HepG2 (cell line): ENCODE measurements around the gene MYL6. TPM values are rescaled to one million over a fixed set of nuclear protein-coding genes. Genes with fewer than 3 reads are reported as not detected.

Experiments used
- GABPA ChIP-seq, 2 experiments: IDR thresholded peaks; 2 replicates each; pipeline ENCODE4 v1.6.1; 2011 to 2016; ENCODE audit warnings: low read depth in 2 of 2, low read length in 1 of 2, missing biosample characterization in 1 of 2, missing genetic modification characterization in 1 of 2
- GABPB1 ChIP-seq: IDR thresholded peaks from 2 replicates; pipeline ENCODE4 v1.6.1; 2016; ENCODE audit warnings: mild to moderate bottlenecking, missing genetic modification reagents, moderate library complexity, missing compliant biosample characterization
- KDM1A ChIP-seq: IDR thresholded peaks from 2 replicates; pipeline ENCODE4 v1.6.1; 2016; ENCODE audit warnings: missing compliant biosample characterization
- POGZ ChIP-seq: sonication (generic); formaldehyde crosslinking; IDR thresholded peaks from 2 replicates; pipeline ENCODE4 v1.4.0; 2020; ENCODE audit warnings: mild to moderate bottlenecking, missing genetic modification reagents
- PPARG ChIP-seq: conservative IDR thresholded peaks from 2 replicates; pipeline ENCODE4 v1.6.1; 2016; ENCODE audit warnings: missing biosample characterization, missing genetic modification reagents
- SAP130 ChIP-seq: IDR thresholded peaks from 2 replicates; pipeline ENCODE4 v1.6.1; 2016; ENCODE audit warnings: low read depth
- TP53 ChIP-seq: sonication (generic); formaldehyde crosslinking; conservative IDR thresholded peaks from 2 replicates; pipeline ENCODE4 v1.4.0; 2020; ENCODE audit warnings: missing genetic modification reagents
- ZBTB38 ChIP-seq: sonication (generic); formaldehyde crosslinking; IDR thresholded peaks from 2 replicates; pipeline ENCODE4 v1.5.1; 2020; ENCODE audit warnings: mild to moderate bottlenecking, missing genetic modification reagents
- ZFP62 ChIP-seq: sonication (generic); formaldehyde crosslinking; IDR thresholded peaks from 2 replicates; pipeline ENCODE4 v1.4.0; 2020; ENCODE audit warnings: missing genetic modification reagents
- ZNF431 ChIP-seq: sonication (generic); formaldehyde crosslinking; IDR thresholded peaks from 2 replicates; pipeline ENCODE4 v1.9.0; 2022; ENCODE audit warnings: missing genetic modification reagents, low read depth, mild to moderate bottlenecking, borderline replicate concordance
- ZNF510 ChIP-seq: sonication (generic); formaldehyde crosslinking; IDR thresholded peaks from 2 replicates; pipeline ENCODE4 v1.4.0; 2020; ENCODE audit warnings: low read depth, mild to moderate bottlenecking, missing genetic modification reagents
- ZNF550 ChIP-seq: sonication (generic); formaldehyde crosslinking; IDR thresholded peaks from 2 replicates; pipeline ENCODE4 v1.4.0; 2020; ENCODE audit warnings: mild to moderate bottlenecking, missing genetic modification reagents, borderline replicate concordance
- ZNF703 ChIP-seq: sonication (generic); formaldehyde crosslinking; IDR thresholded peaks from 2 replicates; pipeline ENCODE4 v1.5.1; 2020; ENCODE audit warnings: missing genetic modification reagents, mild to moderate bottlenecking, moderate library complexity, borderline replicate concordance
- polyA plus RNA-seq, 8 experiments: library from polyadenylated mRNA; depleted of rRNA in 3 of 8; stranded (reverse) in 7 of 8; unstranded in 1 of 8; fragments of >200 nt; fragmentation: Illumina TruSeq in 4 of 8; extraction: Trizol in 4 of 8; gene quantifications; 2 replicates each; pipeline versions ENCODE4 v1.2.1 to v1.2.3, GENCODE V29; 2011 to 2016; ENCODE audit warnings: low read depth in 4 of 8, missing spikeins in 1 of 8, mixed read lengths in 1 of 8; ENCODE audit not compliant: insufficient read depth in 1 of 8
- total RNA-seq, 5 experiments: library from RNA; depleted of rRNA; stranded (reverse); fragments of >200 nt; fragmentation: Illumina TruSeq; extraction: Trizol; gene quantifications; 2 replicates each; pipeline ENCODE4 v1.2.3, GENCODE V29; 2016; ENCODE audit warnings: low read depth in 1 of 5
- TF ChIP-seq, protein P1 (sequence below): sonication (generic); formaldehyde crosslinking; IDR thresholded peaks from 2 replicates; pipeline ENCODE4 v1.4.0; 2020; ENCODE audit warnings: missing genetic modification reagents
- TF ChIP-seq, protein P2 (sequence below): sonication (generic); formaldehyde crosslinking; IDR thresholded peaks from 2 replicates; pipeline ENCODE4 v1.4.0; 2020; ENCODE audit warnings: mild to moderate bottlenecking, missing genetic modification reagents
- TF ChIP-seq, protein P3 (sequence below): sonication (generic); formaldehyde crosslinking; conservative IDR thresholded peaks from 2 replicates; pipeline ENCODE4 v1.4.0; 2020; ENCODE audit warnings: missing genetic modification reagents
- TF ChIP-seq, protein P4 (sequence below): sonication (generic); formaldehyde crosslinking; IDR thresholded peaks from 2 replicates; pipeline ENCODE4 v1.4.0; 2020; ENCODE audit warnings: missing genetic modification reagents
- TF ChIP-seq, protein P5 (sequence below): sonication (generic); formaldehyde crosslinking; IDR thresholded peaks from 2 replicates; pipeline ENCODE4 v1.4.0; 2020; ENCODE audit warnings: missing genetic modification reagents, low read depth, mild to moderate bottlenecking, borderline replicate concordance

MYL6 gene
- total and polyA plus RNA-seq, 2 of the 13 experiments (the other 11 are each of a cell fraction or from before 2014, with no cell fraction given) = 1,127 to 1,192 TPM

DNA sequence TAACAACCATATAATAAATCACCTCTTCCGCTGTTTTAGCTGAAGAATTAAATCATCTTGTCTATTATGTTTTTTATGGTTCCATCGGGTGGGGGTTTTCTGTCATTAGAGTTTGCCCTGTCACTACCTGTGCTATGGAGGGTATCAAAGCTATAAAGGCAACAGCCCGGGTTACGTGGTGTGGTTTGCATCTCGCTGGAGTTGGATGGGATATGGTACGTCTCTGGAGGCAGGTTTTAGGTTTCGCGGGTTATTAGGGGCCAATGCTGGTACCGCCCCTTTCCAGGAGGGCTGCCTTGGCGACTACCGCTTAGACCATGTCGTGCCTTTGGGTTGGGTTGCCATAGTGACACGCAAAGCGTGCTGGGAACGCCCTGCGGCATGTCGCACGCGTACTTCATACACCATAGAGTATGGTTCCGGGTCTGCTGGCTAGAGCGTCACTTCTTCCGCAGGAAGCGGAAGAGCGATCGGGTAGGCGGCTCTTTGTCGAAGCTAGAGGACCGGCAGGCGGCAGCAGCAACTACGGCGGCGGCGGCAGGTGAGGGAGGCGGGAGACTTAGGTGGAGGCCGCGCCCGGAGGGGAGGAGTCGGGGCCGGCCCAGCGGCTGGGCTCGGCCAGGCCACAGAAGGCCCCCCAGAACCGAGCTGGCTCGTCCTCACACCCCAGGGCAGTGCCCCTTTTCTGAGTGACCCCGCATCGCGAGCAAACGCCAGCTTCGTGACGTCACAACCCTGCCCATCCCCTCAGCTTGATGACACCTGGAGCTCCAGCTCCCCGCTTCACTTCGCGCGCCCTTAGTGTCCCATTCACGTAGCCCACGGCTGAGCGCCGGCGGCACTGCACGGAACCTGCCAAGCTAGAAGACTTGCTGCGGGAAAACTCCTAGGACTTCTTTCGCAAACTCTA, 40.1 kb upstream of the MYL6 start, which contains the start of gene ZC3H10 (continued):
- TF ChIP-seq, protein P1, sequence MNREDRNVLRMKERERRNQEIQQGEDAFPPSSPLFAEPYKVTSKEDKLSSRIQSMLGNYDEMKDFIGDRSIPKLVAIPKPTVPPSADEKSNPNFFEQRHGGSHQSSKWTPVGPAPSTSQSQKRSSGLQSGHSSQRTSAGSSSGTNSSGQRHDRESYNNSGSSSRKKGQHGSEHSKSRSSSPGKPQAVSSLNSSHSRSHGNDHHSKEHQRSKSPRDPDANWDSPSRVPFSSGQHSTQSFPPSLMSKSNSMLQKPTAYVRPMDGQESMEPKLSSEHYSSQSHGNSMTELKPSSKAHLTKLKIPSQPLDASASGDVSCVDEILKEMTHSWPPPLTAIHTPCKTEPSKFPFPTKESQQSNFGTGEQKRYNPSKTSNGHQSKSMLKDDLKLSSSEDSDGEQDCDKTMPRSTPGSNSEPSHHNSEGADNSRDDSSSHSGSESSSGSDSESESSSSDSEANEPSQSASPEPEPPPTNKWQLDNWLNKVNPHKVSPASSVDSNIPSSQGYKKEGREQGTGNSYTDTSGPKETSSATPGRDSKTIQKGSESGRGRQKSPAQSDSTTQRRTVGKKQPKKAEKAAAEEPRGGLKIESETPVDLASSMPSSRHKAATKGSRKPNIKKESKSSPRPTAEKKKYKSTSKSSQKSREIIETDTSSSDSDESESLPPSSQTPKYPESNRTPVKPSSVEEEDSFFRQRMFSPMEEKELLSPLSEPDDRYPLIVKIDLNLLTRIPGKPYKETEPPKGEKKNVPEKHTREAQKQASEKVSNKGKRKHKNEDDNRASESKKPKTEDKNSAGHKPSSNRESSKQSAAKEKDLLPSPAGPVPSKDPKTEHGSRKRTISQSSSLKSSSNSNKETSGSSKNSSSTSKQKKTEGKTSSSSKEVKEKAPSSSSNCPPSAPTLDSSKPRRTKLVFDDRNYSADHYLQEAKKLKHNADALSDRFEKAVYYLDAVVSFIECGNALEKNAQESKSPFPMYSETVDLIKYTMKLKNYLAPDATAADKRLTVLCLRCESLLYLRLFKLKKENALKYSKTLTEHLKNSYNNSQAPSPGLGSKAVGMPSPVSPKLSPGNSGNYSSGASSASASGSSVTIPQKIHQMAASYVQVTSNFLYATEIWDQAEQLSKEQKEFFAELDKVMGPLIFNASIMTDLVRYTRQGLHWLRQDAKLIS (CRISPR knock-in tag) = no peak
- TF ChIP-seq, protein P2, sequence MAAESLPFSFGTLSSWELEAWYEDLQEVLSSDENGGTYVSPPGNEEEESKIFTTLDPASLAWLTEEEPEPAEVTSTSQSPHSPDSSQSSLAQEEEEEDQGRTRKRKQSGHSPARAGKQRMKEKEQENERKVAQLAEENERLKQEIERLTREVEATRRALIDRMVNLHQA = no peak
- peak; percentile 99 for TF ChIP-seq GABPB1 (CRISPR knock-in tag)
- peak; percentile 94 for TF ChIP-seq ZNF431 (CRISPR knock-in tag)
- TF ChIP-seq ZNF703 (CRISPR knock-in tag) = no peak
- TF ChIP-seq SAP130 (CRISPR knock-in tag) = peak; percentile 99
- TF ChIP-seq KDM1A (CRISPR knock-in tag) = no peak
- no peak for TF ChIP-seq ZNF510 (CRISPR knock-in tag)
- peak; percentile 23; the same call in 1 of the 2 replicates for TF ChIP-seq PPARG (CRISPR knock-in tag)
- no peak for TF ChIP-seq ZFP62 (CRISPR knock-in tag)
- TF ChIP-seq, protein P3, sequence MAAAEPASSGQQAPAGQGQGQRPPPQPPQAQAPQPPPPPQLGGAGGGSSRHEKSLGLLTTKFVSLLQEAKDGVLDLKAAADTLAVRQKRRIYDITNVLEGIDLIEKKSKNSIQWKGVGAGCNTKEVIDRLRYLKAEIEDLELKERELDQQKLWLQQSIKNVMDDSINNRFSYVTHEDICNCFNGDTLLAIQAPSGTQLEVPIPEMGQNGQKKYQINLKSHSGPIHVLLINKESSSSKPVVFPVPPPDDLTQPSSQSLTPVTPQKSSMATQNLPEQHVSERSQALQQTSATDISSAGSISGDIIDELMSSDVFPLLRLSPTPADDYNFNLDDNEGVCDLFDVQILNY = peak; percentile 18; the same call in 1 of the 2 replicates
- peak; percentile 87 for TF ChIP-seq POGZ (CRISPR knock-in tag)
- peak; percentile 99 for TF ChIP-seq GABPA (IDR thresholded peaks at IDR 0.05; ENCODE audit: low read depth, low read length)
- peak; percentile 97 for TF ChIP-seq GABPA (CRISPR knock-in tag; IDR thresholded peaks at IDR 0.05; ENCODE audit: low read depth)
- TF ChIP-seq ZNF550 = no peak
- peak; percentile 84 for TF ChIP-seq ZBTB38
- TF ChIP-seq, protein P4, sequence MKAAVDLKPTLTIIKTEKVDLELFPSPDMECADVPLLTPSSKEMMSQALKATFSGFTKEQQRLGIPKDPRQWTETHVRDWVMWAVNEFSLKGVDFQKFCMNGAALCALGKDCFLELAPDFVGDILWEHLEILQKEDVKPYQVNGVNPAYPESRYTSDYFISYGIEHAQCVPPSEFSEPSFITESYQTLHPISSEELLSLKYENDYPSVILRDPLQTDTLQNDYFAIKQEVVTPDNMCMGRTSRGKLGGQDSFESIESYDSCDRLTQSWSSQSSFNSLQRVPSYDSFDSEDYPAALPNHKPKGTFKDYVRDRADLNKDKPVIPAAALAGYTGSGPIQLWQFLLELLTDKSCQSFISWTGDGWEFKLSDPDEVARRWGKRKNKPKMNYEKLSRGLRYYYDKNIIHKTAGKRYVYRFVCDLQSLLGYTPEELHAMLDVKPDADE = no peak
- no peak for TF ChIP-seq TP53
- TF ChIP-seq, protein P5, sequence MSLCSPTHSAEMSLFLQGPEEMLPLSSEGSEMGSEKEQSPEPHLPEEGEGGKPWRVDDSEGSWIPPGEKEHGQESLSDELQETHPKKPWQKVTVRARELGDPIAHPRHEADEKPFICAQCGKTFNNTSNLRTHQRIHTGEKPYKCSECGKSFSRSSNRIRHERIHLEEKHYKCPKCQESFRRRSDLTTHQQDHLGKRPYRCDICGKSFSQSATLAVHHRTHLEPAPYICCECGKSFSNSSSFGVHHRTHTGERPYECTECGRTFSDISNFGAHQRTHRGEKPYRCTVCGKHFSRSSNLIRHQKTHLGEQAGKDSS = peak; percentile 67; the same call in 1 of the 2 replicates
